ENCODE data around the gene FEN1. TPM values are rescaled to one million over a fixed set of nuclear protein-coding genes. Genes with fewer than 3 reads are reported as not detected.

Gene FEN1
- total RNA-seq, 4 donors from 2014 or later = 7.1 to 14.2 (median 8.1) TPM

DNA sequence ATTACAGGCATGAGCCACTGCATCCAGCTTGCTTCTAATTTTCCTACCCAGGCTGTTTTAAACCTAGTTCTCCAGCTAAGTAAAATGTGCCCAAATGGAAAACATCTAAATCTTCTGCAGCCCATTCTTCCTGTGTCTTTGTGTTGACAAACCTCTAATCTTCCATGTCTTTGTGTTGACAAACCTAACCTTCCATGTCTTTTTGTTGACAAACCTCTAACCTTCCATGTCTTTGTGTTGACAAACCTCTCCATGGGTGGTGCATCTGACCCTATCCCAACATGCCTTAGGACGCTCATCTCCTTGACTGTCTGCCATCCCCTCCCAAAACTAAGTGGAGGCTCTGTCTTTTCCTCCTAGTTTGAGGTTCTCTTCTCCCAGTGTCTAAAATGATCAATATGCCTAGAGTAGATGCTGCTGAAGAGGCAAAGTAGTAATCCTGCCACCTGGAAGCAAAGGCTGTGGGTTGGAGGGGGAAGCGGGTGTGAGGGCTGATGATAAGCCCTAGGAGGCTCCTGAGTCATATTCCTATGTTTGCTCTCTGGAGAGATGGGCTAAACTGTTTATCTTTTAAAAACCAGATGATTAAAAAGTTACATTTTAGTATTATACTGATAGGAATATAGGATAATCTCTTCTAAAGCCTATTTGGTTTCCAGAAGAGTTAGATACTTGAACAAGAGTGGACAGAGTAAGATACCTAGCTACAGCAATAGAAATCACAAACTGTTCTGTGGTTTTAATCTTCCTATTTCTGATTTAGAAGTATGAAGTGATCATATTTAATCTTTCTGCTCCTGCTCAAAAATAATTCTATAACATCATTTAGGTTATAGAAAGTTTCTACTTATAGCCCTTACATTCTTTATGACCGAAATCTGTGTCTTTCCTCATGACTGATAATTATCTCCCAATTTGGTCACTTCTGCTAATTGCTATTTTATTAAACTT, 7.9 kb downstream of the FEN1 start:
- Histone ChIP-seq H3K4me3 (no peak overlapping the region), H3K36me3 (peaks cover 0 to 57% of the 10 kb centered on the region in 2 donors), H3K27me3 (no peaks in the 10 kb centered on the region), H3K9me3 (no peaks in the 10 kb centered on the region), H3K4me1 (peaks cover 0 to 16% (median 7%) of the 10 kb centered on the region in 3 donors), H3K27ac (no peak overlapping the region)
- 82 to 84% methylated on average over 2 to 3 of the region's 3 CpGs for WGBS, 2 donors (ENCODE audit: low coverage in 1 of 2)
- TF ChIP-seq, protein P1, sequence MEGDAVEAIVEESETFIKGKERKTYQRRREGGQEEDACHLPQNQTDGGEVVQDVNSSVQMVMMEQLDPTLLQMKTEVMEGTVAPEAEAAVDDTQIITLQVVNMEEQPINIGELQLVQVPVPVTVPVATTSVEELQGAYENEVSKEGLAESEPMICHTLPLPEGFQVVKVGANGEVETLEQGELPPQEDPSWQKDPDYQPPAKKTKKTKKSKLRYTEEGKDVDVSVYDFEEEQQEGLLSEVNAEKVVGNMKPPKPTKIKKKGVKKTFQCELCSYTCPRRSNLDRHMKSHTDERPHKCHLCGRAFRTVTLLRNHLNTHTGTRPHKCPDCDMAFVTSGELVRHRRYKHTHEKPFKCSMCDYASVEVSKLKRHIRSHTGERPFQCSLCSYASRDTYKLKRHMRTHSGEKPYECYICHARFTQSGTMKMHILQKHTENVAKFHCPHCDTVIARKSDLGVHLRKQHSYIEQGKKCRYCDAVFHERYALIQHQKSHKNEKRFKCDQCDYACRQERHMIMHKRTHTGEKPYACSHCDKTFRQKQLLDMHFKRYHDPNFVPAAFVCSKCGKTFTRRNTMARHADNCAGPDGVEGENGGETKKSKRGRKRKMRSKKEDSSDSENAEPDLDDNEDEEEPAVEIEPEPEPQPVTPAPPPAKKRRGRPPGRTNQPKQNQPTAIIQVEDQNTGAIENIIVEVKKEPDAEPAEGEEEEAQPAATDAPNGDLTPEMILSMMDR (IDR thresholded peaks at IDR 0.05) = no peak
- TF ChIP-seq EP300 (IDR thresholded peaks at IDR 0.05) (no peak), POLR2A (IDR thresholded peaks at IDR 0.05) (no peak), POLR2AphosphoS5 (IDR thresholded peaks at IDR 0.05) (no peak)
- no peak for ATAC-seq

DNA sequence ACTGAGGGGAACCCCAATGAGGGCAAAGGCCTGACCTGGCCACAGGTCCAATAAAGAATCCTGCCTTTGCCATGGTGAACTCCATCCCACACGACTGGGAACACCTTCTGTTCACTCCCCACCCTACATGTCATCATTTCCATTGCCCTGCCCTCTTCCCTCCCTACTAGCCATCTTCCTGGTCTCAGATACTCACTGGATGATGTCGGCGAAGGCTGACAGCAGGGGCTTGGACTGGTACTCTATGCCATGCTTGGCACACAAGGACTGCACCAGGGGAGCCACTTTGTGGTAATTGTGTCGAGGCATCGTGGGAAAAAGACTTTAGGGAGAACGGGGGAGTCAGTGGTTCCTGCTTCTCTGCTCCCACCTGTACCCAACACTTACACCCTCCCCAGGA, 9.9 kb downstream of the FEN1 start:
- ATAC-seq = no peak
- Histone ChIP-seq H3K36me3 (peaks cover 0 to 65% of the 10 kb centered on the region in 2 donors), H3K4me3 (no peak overlapping the region), H3K9me3 (no peaks in the 10 kb centered on the region), H3K4me1 (peaks cover 0 to 11% (median 3%) of the 10 kb centered on the region in 3 donors), H3K27me3 (no peaks in the 10 kb centered on the region), H3K27ac (no peak overlapping the region)
- WGBS, 2 donors (ENCODE audit: low coverage in 1 of 2) = 95% methylated on average over 2 of the region's 6 CpGs; no CpG with 5 or more reads in 1 of the 2 donors
- TF ChIP-seq, protein P1 (IDR thresholded peaks at IDR 0.05) = no peak
- TF ChIP-seq POLR2A (IDR thresholded peaks at IDR 0.05) (no peak), EP300 (IDR thresholded peaks at IDR 0.05) (no peak), POLR2AphosphoS5 (IDR thresholded peaks at IDR 0.05) (no peak)

DNA sequence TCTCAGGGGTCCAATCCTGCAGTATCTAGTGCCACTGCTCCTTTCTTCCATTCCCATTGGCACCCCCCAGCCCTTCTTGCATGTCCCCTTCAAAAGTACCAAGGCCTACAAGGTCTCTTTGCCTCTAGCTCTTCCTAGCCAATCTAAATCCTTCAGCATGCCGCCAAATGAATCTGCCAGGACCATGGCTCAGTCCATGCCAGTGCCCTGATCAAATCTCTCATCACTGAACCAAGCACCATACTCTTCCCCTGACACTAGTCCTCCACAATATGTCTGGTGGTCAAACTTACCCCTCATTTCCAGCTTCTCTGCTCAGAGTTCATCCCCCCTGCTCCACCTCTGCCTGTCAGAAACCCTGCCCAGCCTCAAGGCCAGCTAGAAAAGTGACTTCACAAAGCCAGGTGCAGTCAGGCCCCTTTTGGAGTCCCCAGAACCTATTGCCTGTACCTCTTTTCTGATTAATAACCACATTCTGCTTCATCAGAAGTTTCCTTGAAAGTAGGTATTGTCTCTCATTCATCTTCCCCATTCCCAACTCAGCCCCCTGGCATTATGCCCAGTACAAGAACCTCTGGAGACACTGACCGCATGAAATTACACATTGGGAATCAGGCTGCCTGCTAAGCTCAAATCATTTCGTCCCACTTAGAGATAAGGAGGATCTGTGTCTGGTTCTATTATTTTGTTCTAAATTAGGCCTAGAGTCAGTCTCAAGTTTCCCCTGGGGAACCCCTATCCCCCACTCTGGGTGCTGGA, 11.4 kb downstream of the FEN1 start:
- peaks cover 0 to 80% of the 10 kb centered on the region in 2 donors for H3K36me3 ChIP-seq
- ATAC-seq = no peak
- 39 to 59% methylated on average over 3 of the region's 3 CpGs for WGBS, 2 donors (ENCODE audit: low coverage in 1 of 2)

DNA sequence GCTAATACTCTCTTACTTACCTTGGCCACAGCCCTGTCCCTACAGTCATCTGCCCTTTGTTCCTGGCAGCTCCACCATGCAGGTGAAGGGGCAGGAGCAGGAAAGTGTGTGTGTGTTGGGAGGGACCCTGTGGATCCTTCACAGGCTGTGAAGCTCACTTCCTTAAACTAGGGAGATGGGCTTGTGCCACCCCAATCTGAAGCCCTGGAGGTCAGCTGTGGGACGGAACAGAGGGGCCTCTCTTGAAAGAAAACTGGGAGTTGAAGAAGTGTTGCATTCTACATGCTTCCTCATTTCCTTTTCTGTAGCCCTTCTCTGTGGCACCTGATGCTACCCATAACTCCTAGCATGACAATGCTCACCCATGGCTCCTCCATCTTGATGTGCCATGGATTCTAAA, 12.4 kb downstream of the FEN1 start:
- H3K4me3 ChIP-seq = no peak overlapping the region
- H3K27me3 ChIP-seq = no peaks in the 10 kb centered on the region
- WGBS, 2 donors (ENCODE audit: low coverage in 1 of 2) = 100% methylated on average over 1 of the region's 1 CpG; no CpG with 5 or more reads in 1 of the 2 donors
- TF ChIP-seq EP300 (IDR thresholded peaks at IDR 0.05) (no peak), POLR2A (IDR thresholded peaks at IDR 0.05) (no peak), POLR2AphosphoS5 (IDR thresholded peaks at IDR 0.05) (no peak)
- TF ChIP-seq, protein P1 (IDR thresholded peaks at IDR 0.05) = no peak
- no peak for ATAC-seq
- H3K4me1 ChIP-seq = no peaks in the 10 kb centered on the region
- H3K27ac ChIP-seq = no peak overlapping the region
- peaks cover 0 to 91% of the 10 kb centered on the region in 2 donors for H3K36me3 ChIP-seq
- H3K9me3 ChIP-seq = no peaks in the 10 kb centered on the region

More for the DNA sequence above, 11.4 kb downstream of the FEN1 start:
- TF ChIP-seq, protein P1 (IDR thresholded peaks at IDR 0.05) = no peak
- TF ChIP-seq POLR2A (IDR thresholded peaks at IDR 0.05) = no peak
- no peak overlapping the region for H3K4me3 ChIP-seq
- no peaks in the 10 kb centered on the region for H3K27me3 ChIP-seq
- H3K27ac ChIP-seq = no peak overlapping the region
- no peaks in the 10 kb centered on the region for H3K9me3 ChIP-seq
- no peaks in the 10 kb centered on the region for H3K4me1 ChIP-seq

All from gastroesophageal sphincter (tissue), 4 donors.